PFSK-1 (cell line): ENCODE data around the gene EDC3.

Source experiments
- POLR2AphosphoS5 ChIP-seq: IDR thresholded peaks from 2 replicates; pipeline ENCODE4 v1.6.1; 2012; ENCODE audit warnings: low read depth, mild to moderate bottlenecking, control low read depth, low read length, moderate library complexity
- REST ChIP-seq, 2 experiments: IDR thresholded peaks; 2 replicates each; pipeline versions ENCODE4 v1.6.1 to v1.8.0; 2011 to 2012; ENCODE audit warnings: low read depth in 2 of 2, low read length in 2 of 2, control low read depth in 1 of 2, inconsistent platforms in 1 of 2, mild to moderate bottlenecking in 1 of 2, moderate library complexity in 1 of 2; ENCODE audit not compliant: insufficient read depth in 1 of 2
- SIN3A ChIP-seq: IDR thresholded peaks from 2 replicates; pipeline ENCODE4 v1.6.1; 2012; ENCODE audit warnings: mild to moderate bottlenecking, low read length, moderate library complexity, borderline replicate concordance; ENCODE audit not compliant: insufficient read depth
- TAF1 ChIP-seq: IDR thresholded peaks from 2 replicates; pipeline ENCODE4 v1.6.1; 2012; ENCODE audit warnings: low read length, control low read depth, borderline replicate concordance; ENCODE audit not compliant: insufficient read depth

GRCh38 chr15:74604983-74605794 is 90.6 kb downstream of the EDC3 start:
- TF ChIP-seq POLR2AphosphoS5 (no peak), REST (IDR thresholded peaks at IDR 0.05; ENCODE audit: insufficient read depth in 1 of 2, low read depth in 2 of 2, low read length in 2 of 2) (no peak), TAF1 (no peak), SIN3A (no peak)
